Stimulated activated naive CD8-positive, alpha-beta T cell treated with anti-CD3 and anti-CD28 coated beads, Interleukin-15, Interleukin-2, amounts not matched to agents 100 ng/mL and 50 ng/mL, for 24 hours (primary cell): ENCODE results near the gene PPP3CB.

Experiments
- H3K27ac Mint-ChIP-seq: one replicate; pipeline ENCODE4 v1.8.0; 2021; ENCODE audit warnings: mild to moderate bottlenecking, mixed read lengths
- H3K27me3 Mint-ChIP-seq: one replicate; pipeline ENCODE4 v1.8.0; 2021; ENCODE audit warnings: mixed read lengths
- H3K36me3 Mint-ChIP-seq: one replicate; pipeline ENCODE4 v1.8.0; 2021; ENCODE audit warnings: low read depth, mixed read lengths
- H3K4me1 Mint-ChIP-seq: one replicate; pipeline ENCODE4 v1.8.0; 2021; ENCODE audit warnings: low read depth, mixed read lengths
- H3K4me3 Mint-ChIP-seq: one replicate; pipeline ENCODE4 v1.8.0; 2021; ENCODE audit warnings: mild to moderate bottlenecking, mixed read lengths
- H3K9me3 Mint-ChIP-seq: one replicate; pipeline ENCODE4 v1.8.0; 2021; ENCODE audit warnings: mixed read lengths

The PPP3CB gene

GRCh38 chr10:73495884-73496674 lies at the start of gene PPP3CB:
Gene PPP3CB (minus strand): TSS chr10:73496024. CDS start chr10:73495889, 135 bp downstream.
- no peaks in the 10 kb centered on the region for H3K27me3 Mint-ChIP-seq
- H3K9me3 Mint-ChIP-seq: no peaks in the 10 kb centered on the region
- peaks cover 4% of the 10 kb centered on the region for H3K36me3 Mint-ChIP-seq
- peak within 1 kb of the TSS; percentile 96 for H3K4me3 Mint-ChIP-seq
- peak within 1 kb of the TSS; percentile 94 for H3K27ac Mint-ChIP-seq
- H3K4me1 Mint-ChIP-seq: peaks cover 50% of the 10 kb centered on the region

- Mint-ChIP-seq H3K4me3 (no peak overlapping the region), H3K9me3 (no peaks in the 10 kb centered on the region), H3K27ac (no peak overlapping the region), H3K4me1 (no peaks in the 10 kb centered on the region), H3K27me3 (no peaks in the 10 kb centered on the region), H3K36me3 (no peaks in the 10 kb centered on the region)
Measured at GRCh38 chr10:73545357-73545756, 49.5 kb upstream of the PPP3CB start.

- H3K27ac Mint-ChIP-seq: no peak overlapping the region
- H3K9me3 Mint-ChIP-seq: no peaks in the 10 kb centered on the region
- no peaks in the 10 kb centered on the region for H3K27me3 Mint-ChIP-seq
- H3K4me1 Mint-ChIP-seq: peaks cover 11% of the 10 kb centered on the region
- H3K36me3 Mint-ChIP-seq: peaks cover 11% of the 10 kb centered on the region
- H3K4me3 Mint-ChIP-seq: no peak overlapping the region
Measured at GRCh38 chr10:73537709-73538108, 41.9 kb upstream of the PPP3CB start.

GRCh38 chr10:73537288-73537687 lies 41.5 kb upstream of the PPP3CB start:
- H3K27ac Mint-ChIP-seq: no peak overlapping the region
- H3K4me1 Mint-ChIP-seq: peaks cover 11% of the 10 kb centered on the region
- no peaks in the 10 kb centered on the region for H3K9me3 Mint-ChIP-seq
- H3K4me3 Mint-ChIP-seq: no peak overlapping the region
- H3K27me3 Mint-ChIP-seq: no peaks in the 10 kb centered on the region
- peaks cover 11% of the 10 kb centered on the region for H3K36me3 Mint-ChIP-seq

GRCh38 chr10:73534857-73535256 lies 39.0 kb upstream of the PPP3CB start:
- Mint-ChIP-seq H3K27ac (no peak overlapping the region), H3K36me3 (peaks cover 11% of the 10 kb centered on the region), H3K9me3 (no peaks in the 10 kb centered on the region), H3K4me3 (no peak overlapping the region), H3K27me3 (no peaks in the 10 kb centered on the region), H3K4me1 (peaks cover 11% of the 10 kb centered on the region)

GRCh38 chr10:73529089-73529832 lies 33.4 kb upstream of the PPP3CB start:
- Mint-ChIP-seq H3K9me3 (no peaks in the 10 kb centered on the region), H3K27me3 (no peaks in the 10 kb centered on the region), H3K27ac (no peak overlapping the region), H3K36me3 (peaks cover 5% of the 10 kb centered on the region), H3K4me3 (no peak overlapping the region), H3K4me1 (no peaks in the 10 kb centered on the region)

- Mint-ChIP-seq H3K9me3 (no peaks in the 10 kb centered on the region), H3K4me3 (no peak overlapping the region), H3K4me1 (no peaks in the 10 kb centered on the region), H3K36me3 (peaks cover 5% of the 10 kb centered on the region), H3K27ac (no peak overlapping the region), H3K27me3 (no peaks in the 10 kb centered on the region)
Measured at GRCh38 chr10:73522263-73522662, 26.4 kb upstream of the PPP3CB start.

GRCh38 chr10:73519336-73519735 lies 23.5 kb upstream of the PPP3CB start:
- H3K9me3 Mint-ChIP-seq: no peaks in the 10 kb centered on the region
- no peak overlapping the region for H3K4me3 Mint-ChIP-seq
- H3K27ac Mint-ChIP-seq: no peak overlapping the region
- H3K4me1 Mint-ChIP-seq: no peaks in the 10 kb centered on the region
- no peaks in the 10 kb centered on the region for H3K36me3 Mint-ChIP-seq
- no peaks in the 10 kb centered on the region for H3K27me3 Mint-ChIP-seq

- Mint-ChIP-seq H3K27me3 (no peaks in the 10 kb centered on the region), H3K9me3 (no peaks in the 10 kb centered on the region), H3K36me3 (no peaks in the 10 kb centered on the region), H3K4me3 (no peak overlapping the region), H3K27ac (no peak overlapping the region), H3K4me1 (no peaks in the 10 kb centered on the region)
Measured at GRCh38 chr10:73517166-73517888, 21.5 kb upstream of the PPP3CB start.

- H3K36me3 Mint-ChIP-seq: no peaks in the 10 kb centered on the region
- no peak overlapping the region for H3K4me3 Mint-ChIP-seq
- H3K9me3 Mint-ChIP-seq: no peaks in the 10 kb centered on the region
- no peaks in the 10 kb centered on the region for H3K4me1 Mint-ChIP-seq
- H3K27me3 Mint-ChIP-seq: no peaks in the 10 kb centered on the region
- H3K27ac Mint-ChIP-seq: no peak overlapping the region
Measured at GRCh38 chr10:73512207-73512743, 16.5 kb upstream of the PPP3CB start.

GRCh38 chr10:73509695-73510094 lies 13.9 kb upstream of the PPP3CB start:
- H3K4me3 Mint-ChIP-seq: no peak overlapping the region
- H3K9me3 Mint-ChIP-seq: no peaks in the 10 kb centered on the region
- peaks cover 11% of the 10 kb centered on the region for H3K36me3 Mint-ChIP-seq
- no peaks in the 10 kb centered on the region for H3K27me3 Mint-ChIP-seq
- no peak overlapping the region for H3K27ac Mint-ChIP-seq
- no peaks in the 10 kb centered on the region for H3K4me1 Mint-ChIP-seq

GRCh38 chr10:73506491-73506890 lies 10.7 kb upstream of the PPP3CB start:
- Mint-ChIP-seq H3K27ac (no peak overlapping the region), H3K9me3 (no peaks in the 10 kb centered on the region), H3K4me1 (peaks cover 12% of the 10 kb centered on the region), H3K4me3 (no peak overlapping the region), H3K36me3 (peaks cover 24% of the 10 kb centered on the region), H3K27me3 (no peaks in the 10 kb centered on the region)

GRCh38 chr10:73506074-73506473 lies 10.2 kb upstream of the PPP3CB start:
- no peak overlapping the region for H3K4me3 Mint-ChIP-seq
- peaks cover 16% of the 10 kb centered on the region for H3K4me1 Mint-ChIP-seq
- H3K9me3 Mint-ChIP-seq: no peaks in the 10 kb centered on the region
- peaks cover 24% of the 10 kb centered on the region for H3K36me3 Mint-ChIP-seq
- H3K27ac Mint-ChIP-seq: no peak overlapping the region
- H3K27me3 Mint-ChIP-seq: no peaks in the 10 kb centered on the region

- H3K27ac Mint-ChIP-seq: no peak overlapping the region
Measured at GRCh38 chr10:73503037-73503436, 7.2 kb upstream of the PPP3CB start.

GRCh38 chr10:73501651-73502050 lies 5.8 kb upstream of the PPP3CB start:
- peak overlapping the region; percentile 64 for H3K27ac Mint-ChIP-seq

More at GRCh38 chr10:73503037-73503436, 7.2 kb upstream of the PPP3CB start:
- Mint-ChIP-seq H3K4me3 (no peak overlapping the region), H3K27me3 (no peaks in the 10 kb centered on the region), H3K9me3 (no peaks in the 10 kb centered on the region), H3K4me1 (peaks cover 20% of the 10 kb centered on the region), H3K36me3 (peaks cover 24% of the 10 kb centered on the region)

More at GRCh38 chr10:73501651-73502050, 5.8 kb upstream of the PPP3CB start:
- Mint-ChIP-seq H3K36me3 (peaks cover 24% of the 10 kb centered on the region), H3K4me3 (peak overlapping the region; percentile 1), H3K4me1 (peaks cover 27% of the 10 kb centered on the region), H3K27me3 (no peaks in the 10 kb centered on the region), H3K9me3 (no peaks in the 10 kb centered on the region)
